Measurements from ENCODE around the gene CA12.

GRCh38 chr15:63366451-63366850, 15.2 kb downstream of the CA12 start:
- TF ChIP-seq CTCF (IDR thresholded peaks at IDR 0.05 in 2 of 3, conservative IDR thresholded peaks at IDR 0.05 in 1 of 3; ENCODE audit: control insufficient read depth in 2 of 3, extremely low read depth in 1 of 3, insufficient read depth in 1 of 3, low read depth in 3 of 3, low read length in 3 of 3) (no peak), POLR2A (IDR thresholded peaks at IDR 0.05; ENCODE audit: low read depth, low read length) (no peak), SIN3A (IDR thresholded peaks at IDR 0.05; ENCODE audit: low read depth, low read length) (no peak), FOXM1 (IDR thresholded peaks at IDR 0.05; ENCODE audit: low read depth, low read length) (no peak), JUND (IDR thresholded peaks at IDR 0.05; ENCODE audit: low read depth, low read length) (no peak), SPI1 (IDR thresholded peaks at IDR 0.05; ENCODE audit: borderline replicate concordance, insufficient read depth, low read depth, low read length) (no peak), EZH2 (IDR thresholded peaks at IDR 0.05; ENCODE audit: borderline replicate concordance, control insufficient read depth, low read depth, low read length) (no peak), YBX1 (IDR thresholded peaks at IDR 0.05) (no peak), SMC3 (IDR thresholded peaks at IDR 0.05; ENCODE audit: borderline replicate concordance, low read length) (no peak), NFXL1 (IDR thresholded peaks at IDR 0.05; ENCODE audit: borderline replicate concordance) (no peak), CBX5 (IDR thresholded peaks at IDR 0.05; ENCODE audit: low read depth) (no peak)
